ENCODE measurements around the gene MICALL2.

GRCh38 chr7:1461646-1462375 is 2.5 kb upstream of the MICALL2 start:
- TF ChIP-seq POLR2A (IDR thresholded peaks at IDR 0.05; ENCODE audit: low read depth, low read length) (no peak), POLR2AphosphoS5 (IDR thresholded peaks at IDR 0.05; ENCODE audit: low read depth, low read length) (no peak)

Data from GM12892 (cell line).